GM12872 (cell line): ENCODE data around the gene GTF2A1L.

ENCODE experiments used
- TF ChIP-seq, protein P1 (sequence below): IDR thresholded peaks from 3 replicates; pipeline ENCODE4 v1.5.1; 2011; ENCODE audit warnings: low read depth, mild to moderate bottlenecking, low read length, moderate library complexity; ENCODE audit not compliant: insufficient read depth

Gene GTF2A1L

DNA sequence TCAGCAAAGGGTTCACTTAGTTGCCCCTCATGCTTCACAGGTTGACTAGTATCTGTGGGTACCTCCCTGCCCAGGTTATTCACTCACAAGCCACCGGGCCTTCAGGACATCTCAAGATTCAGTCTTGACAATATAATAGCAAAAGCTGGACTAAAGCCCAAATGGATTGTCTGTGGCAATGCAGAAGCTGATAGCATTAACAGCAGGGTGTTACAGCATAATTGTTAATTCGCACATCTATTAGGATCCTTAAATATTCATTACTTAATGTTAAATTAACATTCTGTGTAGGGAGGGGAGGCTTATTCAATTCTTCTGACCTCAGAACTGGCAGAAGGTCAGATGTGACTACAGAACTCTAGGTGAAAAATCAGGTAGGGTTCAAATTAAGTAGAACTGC lies 20.2 kb upstream of the GTF2A1L start:
- TF ChIP-seq, protein P1, sequence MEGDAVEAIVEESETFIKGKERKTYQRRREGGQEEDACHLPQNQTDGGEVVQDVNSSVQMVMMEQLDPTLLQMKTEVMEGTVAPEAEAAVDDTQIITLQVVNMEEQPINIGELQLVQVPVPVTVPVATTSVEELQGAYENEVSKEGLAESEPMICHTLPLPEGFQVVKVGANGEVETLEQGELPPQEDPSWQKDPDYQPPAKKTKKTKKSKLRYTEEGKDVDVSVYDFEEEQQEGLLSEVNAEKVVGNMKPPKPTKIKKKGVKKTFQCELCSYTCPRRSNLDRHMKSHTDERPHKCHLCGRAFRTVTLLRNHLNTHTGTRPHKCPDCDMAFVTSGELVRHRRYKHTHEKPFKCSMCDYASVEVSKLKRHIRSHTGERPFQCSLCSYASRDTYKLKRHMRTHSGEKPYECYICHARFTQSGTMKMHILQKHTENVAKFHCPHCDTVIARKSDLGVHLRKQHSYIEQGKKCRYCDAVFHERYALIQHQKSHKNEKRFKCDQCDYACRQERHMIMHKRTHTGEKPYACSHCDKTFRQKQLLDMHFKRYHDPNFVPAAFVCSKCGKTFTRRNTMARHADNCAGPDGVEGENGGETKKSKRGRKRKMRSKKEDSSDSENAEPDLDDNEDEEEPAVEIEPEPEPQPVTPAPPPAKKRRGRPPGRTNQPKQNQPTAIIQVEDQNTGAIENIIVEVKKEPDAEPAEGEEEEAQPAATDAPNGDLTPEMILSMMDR = no peak

DNA sequence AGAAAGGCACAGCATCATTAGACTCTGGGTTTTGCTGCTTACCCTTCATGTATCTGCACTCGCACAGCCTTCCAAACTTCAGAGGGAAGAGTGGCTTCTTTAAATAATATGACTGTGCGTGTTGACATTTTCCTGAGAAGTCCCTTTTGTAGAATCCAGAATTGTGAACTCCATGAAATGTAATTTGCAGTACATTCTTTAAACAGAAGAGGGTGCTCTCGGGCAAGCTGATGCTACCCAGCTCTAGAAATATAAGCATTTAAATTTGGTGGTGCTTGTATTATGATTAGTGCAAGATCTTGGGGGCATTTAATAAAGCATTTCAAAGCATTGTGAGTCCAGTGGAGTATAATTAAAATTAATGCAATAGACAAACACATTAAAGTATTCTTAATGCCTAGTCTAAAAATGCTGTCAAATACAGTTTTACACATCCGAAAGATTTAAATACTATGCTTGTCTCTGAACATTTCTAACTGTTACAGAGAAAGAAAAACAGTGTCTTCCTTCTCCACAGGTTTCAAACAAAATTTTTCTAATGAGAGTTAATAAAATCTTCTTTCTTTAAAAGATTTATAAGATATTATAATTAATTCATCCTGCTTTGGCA lies 17.3 kb upstream of the GTF2A1L start:
- TF ChIP-seq, protein P1 = peak; percentile 65

DNA sequence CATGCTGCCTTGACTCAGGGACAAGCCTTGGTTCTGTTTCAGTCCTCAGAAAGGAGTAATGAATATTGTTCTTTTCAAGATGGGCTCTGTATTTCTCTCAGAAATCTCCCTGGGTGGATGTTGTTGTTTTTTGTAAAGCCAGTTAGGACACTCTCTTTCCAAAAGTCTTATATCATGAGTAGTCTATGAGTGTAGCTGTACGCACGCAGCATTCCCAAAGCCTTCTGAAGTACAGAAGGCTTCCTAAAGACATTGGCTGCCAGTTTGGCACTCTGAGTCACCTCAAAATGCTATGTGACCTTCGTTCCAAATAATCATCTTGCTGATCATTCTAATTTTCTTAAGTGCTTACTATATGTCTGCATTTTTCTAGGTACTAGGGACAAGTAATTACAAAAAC lies 16.7 kb upstream of the GTF2A1L start:
- TF ChIP-seq, protein P1 = no peak

DNA sequence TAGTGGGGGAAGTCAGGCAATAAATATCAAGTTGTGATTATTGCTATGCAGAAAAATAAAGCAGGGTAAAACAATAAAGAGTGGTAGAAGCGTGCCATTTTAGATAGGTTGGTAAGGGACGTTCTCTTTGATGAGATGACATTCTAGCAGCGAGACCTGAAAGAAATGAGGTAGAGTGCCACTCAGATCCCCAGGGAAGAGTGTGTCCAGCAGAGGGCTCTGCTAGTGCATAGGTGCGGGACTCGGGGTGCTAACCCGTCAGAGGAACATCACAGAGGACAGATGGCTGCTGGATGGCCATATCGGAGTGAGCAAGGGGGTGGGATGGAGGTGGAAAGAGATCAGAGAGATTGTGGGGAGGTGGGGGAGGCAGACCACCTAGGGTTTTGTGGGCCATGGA lies 16.3 kb upstream of the GTF2A1L start:
- TF ChIP-seq, protein P1 = peak; percentile 67

DNA sequence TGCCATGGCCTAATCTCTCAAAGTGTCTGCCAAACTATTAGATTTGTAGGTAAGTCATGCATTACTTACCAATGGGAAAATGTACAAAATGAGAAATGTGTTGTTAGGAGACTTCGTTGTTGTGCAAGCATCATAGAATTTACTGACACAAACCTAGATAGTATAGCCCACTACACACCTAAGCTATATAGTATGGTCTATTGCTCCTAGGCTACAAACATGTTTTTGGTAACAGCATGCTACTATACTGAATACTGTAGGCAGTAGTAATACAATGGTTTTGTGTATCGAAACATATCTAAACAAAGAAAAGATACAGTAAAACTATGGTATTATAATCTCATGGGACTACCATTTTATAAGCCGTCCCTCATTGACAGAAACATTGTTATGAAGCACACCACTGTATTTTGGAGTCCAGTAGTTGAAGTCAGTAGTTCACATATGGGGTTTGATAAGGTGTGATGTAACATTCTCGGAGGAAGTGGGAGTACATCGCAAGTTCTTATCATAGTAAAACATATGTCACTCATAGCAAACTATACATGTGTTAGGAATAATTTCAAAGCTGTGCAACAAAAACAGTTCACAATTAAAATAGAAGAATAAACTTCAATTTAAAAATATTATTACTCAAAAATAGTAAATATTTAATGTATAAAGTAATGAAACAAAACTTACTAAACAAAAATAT lies 12.0 kb upstream of the GTF2A1L start:
- TF ChIP-seq, protein P1 = no peak

DNA sequence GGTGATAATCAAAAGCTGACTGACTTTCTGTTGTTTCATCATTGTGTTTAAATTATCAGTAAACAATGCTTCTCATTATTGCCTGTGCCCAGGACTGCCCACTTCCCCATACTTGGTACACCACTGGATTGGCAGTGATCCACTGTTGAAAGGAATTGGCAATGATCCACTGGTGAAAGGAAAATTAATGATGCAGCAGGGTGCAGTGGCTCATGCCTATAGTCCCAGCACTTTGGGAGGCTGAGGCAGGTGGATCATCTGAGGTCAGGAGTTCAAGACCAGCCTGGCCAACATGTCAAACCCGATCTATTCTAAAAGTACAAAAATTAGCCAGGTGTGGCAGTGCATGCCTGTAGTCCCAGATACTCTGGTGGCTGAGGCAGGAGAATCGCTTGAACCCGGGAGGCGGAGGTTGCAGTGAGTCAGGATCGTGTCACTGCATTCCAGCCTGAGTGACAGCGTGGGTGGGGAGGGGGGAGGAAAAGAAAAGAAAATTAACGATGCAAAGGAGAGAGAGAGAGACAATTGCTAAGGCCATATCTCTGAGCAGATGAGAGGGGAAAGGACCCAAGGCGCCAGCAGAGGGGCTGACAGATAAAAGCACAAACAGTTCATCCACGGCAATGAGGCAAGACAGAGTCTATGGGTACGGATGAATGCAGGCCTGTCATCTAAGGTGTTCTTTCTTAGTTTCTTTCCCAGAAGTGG lies 10.2 kb upstream of the GTF2A1L start:
- TF ChIP-seq, protein P1 = no peak

DNA sequence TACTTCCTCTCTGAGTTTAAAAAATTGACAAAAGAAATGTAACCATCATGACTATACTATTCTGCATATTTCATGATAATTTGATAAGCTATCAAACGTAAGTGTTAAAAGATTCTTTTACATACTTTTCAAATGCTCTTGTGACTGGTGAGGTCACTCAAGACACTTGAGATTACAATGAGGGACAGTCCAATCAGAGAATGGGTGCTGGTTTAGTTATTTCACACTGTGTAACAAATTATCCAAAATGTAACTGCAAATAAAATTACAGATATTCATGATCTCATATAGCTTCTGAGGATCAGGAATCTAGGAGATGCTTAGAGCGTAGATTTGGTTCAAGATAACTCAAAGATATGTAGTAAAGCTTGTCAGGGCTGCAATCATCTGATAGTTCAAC lies 4.4 kb upstream of the GTF2A1L start:
- TF ChIP-seq, protein P1 = no peak
